Measurements from ENCODE around the gene PPFIA1. TPM values are rescaled to one million over a fixed set of nuclear protein-coding genes. Genes with fewer than 3 reads are reported as not detected.

PPFIA1 gene
- total and polyA plus RNA-seq, 2 experiments from 2014 or later, result 34.1 to 48.1 TPM

DNA sequence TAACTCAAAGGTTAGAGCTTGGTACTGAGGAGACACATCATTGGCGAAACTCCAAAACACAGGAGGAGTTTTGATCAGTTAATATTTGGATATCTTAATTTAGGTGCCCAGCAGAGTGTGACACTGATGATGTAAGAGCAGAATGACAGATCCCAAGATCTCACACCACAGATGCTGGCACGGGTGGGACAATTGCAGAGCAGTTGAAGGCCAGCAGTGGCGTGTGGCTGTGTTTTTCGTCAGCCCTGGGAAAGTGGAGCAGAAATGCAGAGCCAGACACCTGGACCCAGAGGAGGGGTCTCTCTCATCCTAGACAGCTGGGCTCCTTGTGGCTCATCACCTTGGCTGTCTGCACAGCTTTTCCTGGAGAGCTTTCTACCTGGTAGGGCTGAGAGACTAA lies 68.1 kb downstream of the PPFIA1 start:
- no peaks in the 10 kb centered on the region for H3K27me3 ChIP-seq
- no peak for DNase-seq (ENCODE audit: low read depth in 1 of 2, low spot score in 1 of 2)
- H3K9me3 ChIP-seq (ENCODE audit: low read depth), result no peaks in the 10 kb centered on the region
- no peak overlapping the region for H3K27ac ChIP-seq
- TF ChIP-seq, protein P1, sequence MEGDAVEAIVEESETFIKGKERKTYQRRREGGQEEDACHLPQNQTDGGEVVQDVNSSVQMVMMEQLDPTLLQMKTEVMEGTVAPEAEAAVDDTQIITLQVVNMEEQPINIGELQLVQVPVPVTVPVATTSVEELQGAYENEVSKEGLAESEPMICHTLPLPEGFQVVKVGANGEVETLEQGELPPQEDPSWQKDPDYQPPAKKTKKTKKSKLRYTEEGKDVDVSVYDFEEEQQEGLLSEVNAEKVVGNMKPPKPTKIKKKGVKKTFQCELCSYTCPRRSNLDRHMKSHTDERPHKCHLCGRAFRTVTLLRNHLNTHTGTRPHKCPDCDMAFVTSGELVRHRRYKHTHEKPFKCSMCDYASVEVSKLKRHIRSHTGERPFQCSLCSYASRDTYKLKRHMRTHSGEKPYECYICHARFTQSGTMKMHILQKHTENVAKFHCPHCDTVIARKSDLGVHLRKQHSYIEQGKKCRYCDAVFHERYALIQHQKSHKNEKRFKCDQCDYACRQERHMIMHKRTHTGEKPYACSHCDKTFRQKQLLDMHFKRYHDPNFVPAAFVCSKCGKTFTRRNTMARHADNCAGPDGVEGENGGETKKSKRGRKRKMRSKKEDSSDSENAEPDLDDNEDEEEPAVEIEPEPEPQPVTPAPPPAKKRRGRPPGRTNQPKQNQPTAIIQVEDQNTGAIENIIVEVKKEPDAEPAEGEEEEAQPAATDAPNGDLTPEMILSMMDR (IDR thresholded peaks at IDR 0.05; ENCODE audit: low read depth, low read length), result no peak
- no peak overlapping the region for H3K4me3 ChIP-seq
- H3K36me3 ChIP-seq, result peaks cover 34% of the 10 kb centered on the region
- H3K4me1 ChIP-seq (ENCODE audit: low read depth), result peaks cover 24% of the 10 kb centered on the region

DNA sequence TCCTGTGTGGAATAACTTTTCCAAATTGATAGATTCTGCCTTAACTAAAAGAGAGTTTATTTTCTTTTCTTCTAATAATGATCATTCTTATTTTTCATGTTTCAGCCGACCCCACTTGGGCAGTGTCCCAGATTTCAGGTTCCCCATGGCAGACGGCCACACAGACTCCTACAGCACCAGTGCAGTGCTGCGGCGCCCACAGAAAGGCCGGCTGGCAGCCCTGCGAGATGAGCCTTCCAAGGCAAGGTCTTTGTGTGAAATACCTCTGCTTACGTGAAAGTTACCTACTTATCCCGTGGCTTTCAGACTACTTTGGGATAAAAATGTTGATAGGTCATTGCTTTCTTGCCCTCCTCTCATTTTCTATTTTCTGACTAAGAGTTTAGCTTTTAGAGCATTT lies 68.6 kb downstream of the PPFIA1 start:
- Histone ChIP-seq H3K4me3 (no peak overlapping the region), H3K27me3 (no peaks in the 10 kb centered on the region), H3K4me1 (ENCODE audit: low read depth) (peaks cover 19% of the 10 kb centered on the region), H3K36me3 (peaks cover 38% of the 10 kb centered on the region), H3K9me3 (ENCODE audit: low read depth) (no peaks in the 10 kb centered on the region), H3K27ac (no peak overlapping the region)
- DNase-seq (ENCODE audit: low read depth in 1 of 2, low spot score in 1 of 2), result no peak
- TF ChIP-seq, protein P1 (IDR thresholded peaks at IDR 0.05; ENCODE audit: low read depth, low read length), result no peak

DNA sequence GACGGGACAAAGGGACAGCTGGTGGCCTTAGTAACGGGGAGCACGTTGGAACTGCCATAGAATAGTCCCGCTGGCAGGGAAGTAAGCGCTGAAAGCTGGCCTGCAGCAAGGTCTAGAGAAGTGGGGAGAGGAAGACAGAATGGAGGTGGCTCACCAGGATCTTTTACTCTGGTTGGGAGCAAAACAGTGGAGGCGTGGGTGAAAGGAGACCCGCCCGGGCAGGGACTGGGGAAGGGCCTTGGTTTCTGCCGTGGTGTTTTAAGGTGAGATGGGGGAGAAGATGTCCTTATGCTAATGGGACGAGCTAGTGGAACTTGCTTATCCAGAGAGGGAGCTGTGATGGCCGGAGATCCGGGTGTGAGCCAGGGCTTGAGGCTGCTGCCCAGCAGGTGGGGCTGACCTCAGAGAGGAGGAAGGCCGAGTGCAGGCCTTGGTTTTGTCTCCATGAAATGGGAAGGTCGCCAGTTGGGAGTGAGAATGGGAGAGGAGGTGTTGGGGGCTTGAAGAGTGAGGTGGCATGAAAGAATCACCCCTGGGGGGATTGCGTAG lies 71.5 kb downstream of the PPFIA1 start:
- Histone ChIP-seq H3K9me3 (ENCODE audit: low read depth) (no peaks in the 10 kb centered on the region), H3K4me3 (no peak overlapping the region), H3K4me1 (ENCODE audit: low read depth) (no peaks in the 10 kb centered on the region), H3K27ac (no peak overlapping the region), H3K36me3 (peaks cover 49% of the 10 kb centered on the region), H3K27me3 (no peaks in the 10 kb centered on the region)
- no peak for DNase-seq (ENCODE audit: low read depth in 1 of 2, low spot score in 1 of 2)
- TF ChIP-seq, protein P1 (IDR thresholded peaks at IDR 0.05; ENCODE audit: low read depth, low read length), result no peak

DNA sequence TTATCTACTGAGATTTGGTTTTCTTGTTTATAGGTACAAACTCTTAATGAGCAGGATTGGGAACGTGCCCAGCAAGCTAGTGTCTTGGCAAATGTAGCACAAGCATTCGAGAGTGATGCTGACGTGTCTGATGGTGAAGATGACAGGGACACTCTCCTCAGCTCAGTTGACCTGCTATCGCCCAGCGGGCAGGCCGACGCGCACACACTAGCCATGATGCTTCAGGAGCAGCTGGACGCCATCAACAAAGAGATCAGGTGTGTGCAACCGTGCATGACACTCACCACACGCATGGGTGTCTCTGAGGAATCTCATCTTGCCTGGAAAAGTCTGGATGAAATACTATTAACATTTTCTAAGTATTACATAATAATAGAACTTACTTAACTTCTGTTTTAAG lies 73.1 kb downstream of the PPFIA1 start:
- Histone ChIP-seq H3K4me1 (ENCODE audit: low read depth) (no peaks in the 10 kb centered on the region), H3K4me3 (no peak overlapping the region), H3K9me3 (ENCODE audit: low read depth) (no peaks in the 10 kb centered on the region), H3K27me3 (no peaks in the 10 kb centered on the region), H3K27ac (no peak overlapping the region), H3K36me3 (peaks cover 46% of the 10 kb centered on the region)
- TF ChIP-seq, protein P1 (IDR thresholded peaks at IDR 0.05; ENCODE audit: low read depth, low read length), result no peak
- no peak for DNase-seq (ENCODE audit: low read depth in 1 of 2, low spot score in 1 of 2)

DNA sequence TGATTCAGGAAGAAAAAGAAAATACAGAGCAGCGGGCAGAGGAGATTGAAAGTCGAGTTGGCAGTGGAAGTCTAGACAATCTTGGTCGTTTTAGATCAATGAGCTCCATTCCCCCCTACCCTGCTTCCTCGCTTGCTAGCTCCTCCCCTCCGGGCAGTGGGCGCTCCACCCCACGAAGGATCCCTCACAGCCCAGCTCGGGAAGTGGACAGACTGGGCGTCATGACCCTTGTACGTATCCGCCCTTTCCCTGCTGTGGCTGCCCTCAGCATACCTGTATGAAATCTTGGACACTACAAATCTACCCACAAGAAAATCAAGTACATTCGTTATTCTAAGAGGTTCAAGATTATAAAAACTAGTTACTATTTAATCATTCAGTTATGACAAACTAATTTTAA lies 77.7 kb downstream of the PPFIA1 start:
- TF ChIP-seq, protein P1 (IDR thresholded peaks at IDR 0.05; ENCODE audit: low read depth, low read length), result no peak
- Histone ChIP-seq H3K9me3 (ENCODE audit: low read depth) (no peaks in the 10 kb centered on the region), H3K27me3 (no peaks in the 10 kb centered on the region), H3K27ac (no peak overlapping the region), H3K36me3 (peaks cover 42% of the 10 kb centered on the region), H3K4me3 (no peak overlapping the region), H3K4me1 (ENCODE audit: low read depth) (peaks cover 4% of the 10 kb centered on the region)
- DNase-seq (ENCODE audit: low read depth in 1 of 2, low spot score in 1 of 2), result no peak
